SU-DHL-6 (cell line): ENCODE results near the gene IFIT5.

Experiments used
- H2AFZ ChIP-seq: fragments of 200-600 bp; sonication (generic); 2 replicates; pipeline ENCODE4 v1.6.1; 2014; ENCODE audit warnings: low read depth, mild to moderate bottlenecking, moderate library complexity, mixed read lengths, antibody characterized with exemption, low read length; ENCODE audit not compliant: severe bottlenecking
- H3F3A ChIP-seq: fragments of 200-600 bp; shearing (Covaris generic); 2 replicates; pipeline ENCODE4 v1.6.0; 2016; ENCODE audit warnings: antibody characterized with exemption, mild to moderate bottlenecking; ENCODE audit not compliant: insufficient read depth
- H3K27ac ChIP-seq: fragments of 200-600 bp; sonication (generic); 2 replicates; pipeline ENCODE4 v1.5.1; 2016; ENCODE audit warnings: low read depth, mild to moderate bottlenecking, low read length, moderate library complexity, mixed read lengths
- H3K27me3 ChIP-seq: fragments of 200-600 bp; sonication (generic), shearing (Covaris generic); 2 replicates; pipeline ENCODE4 v1.6.0; 2014; ENCODE audit warnings: mild to moderate bottlenecking, low read length
- H3K36me3 ChIP-seq: fragments of 200-600 bp; sonication (generic); 2 replicates; pipeline ENCODE4 v1.6.1; 2014; ENCODE audit warnings: mild to moderate bottlenecking, low read length, mixed read lengths
- H3K4me2 ChIP-seq: fragments of 300-600, 200-600 bp; shearing (Covaris generic), sonication (generic); 2 replicates; pipeline ENCODE4 v1.6.0; 2014; ENCODE audit warnings: low read length, low read depth, mild to moderate bottlenecking; ENCODE audit not compliant: poor library complexity, severe bottlenecking
- H3K4me3 ChIP-seq: fragments of 200-600 bp; sonication (generic); 2 replicates; pipeline ENCODE4 v1.5.1; 2014; ENCODE audit warnings: antibody characterized with exemption, low read length, mild to moderate bottlenecking, mixed read lengths; ENCODE audit not compliant: insufficient read depth, poor library complexity, severe bottlenecking
- H3K79me2 ChIP-seq: fragments of 200-600 bp; sonication (generic); 2 replicates; pipeline ENCODE4 v1.6.1; 2014; ENCODE audit warnings: mild to moderate bottlenecking, low read length, moderate library complexity; ENCODE audit not compliant: insufficient read depth
- H3K9ac ChIP-seq: fragments of 200-600 bp; sonication (generic); 2 replicates; pipeline ENCODE4 v1.7.0; 2014; ENCODE audit warnings: mild to moderate bottlenecking, low read length
- H3K9me2 ChIP-seq: fragments of 200-600 bp; sonication (generic); replicated peaks from 2 replicates; pipeline ENCODE4 v1.6.1; 2014; ENCODE audit warnings: low read length; ENCODE audit not compliant: insufficient read depth
- H3K9me3 ChIP-seq: fragments of 200-600 bp; sonication (generic); 2 replicates; pipeline ENCODE4 v1.6.1; 2014; ENCODE audit warnings: low read length, mixed read lengths; ENCODE audit not compliant: insufficient read depth
- H4K20me1 ChIP-seq: fragments of 200-600 bp; sonication (generic); 2 replicates; pipeline ENCODE4 v1.6.1; 2014; ENCODE audit warnings: low read depth, mild to moderate bottlenecking, antibody characterized with exemption, low read length, moderate library complexity, mixed read lengths
- CTCF ChIP-seq: fragments of 200-600 bp; sonication (generic); IDR thresholded peaks from one replicate; pipeline ENCODE4 v1.5.1; 2017; ENCODE audit warnings: antibody characterized with exemption, mild to moderate bottlenecking, low read length, moderate library complexity; ENCODE audit not compliant: insufficient read depth, poor library complexity, severe bottlenecking
- EZH2phosphoT487 ChIP-seq: fragments of 200-600 bp; sonication (generic), shearing (Covaris generic); conservative IDR thresholded peaks from 2 replicates; pipeline ENCODE4 v1.6.1; 2018; ENCODE audit warnings: mild to moderate bottlenecking, antibody characterized with exemption, low read length, moderate library complexity, mixed read lengths

IFIT5 gene

GRCh38 chr10:89425000-89425399 lies 10.6 kb downstream of the IFIT5 start:
- Histone ChIP-seq H3K9me2 (no peaks in the 10 kb centered on the region), H3K9ac (no peak overlapping the region), H3K27ac (no peak overlapping the region), H3K4me3 (no peak overlapping the region), H2AFZ (no peak overlapping the region), H3K27me3 (no peaks in the 10 kb centered on the region), H4K20me1 (no peaks in the 10 kb centered on the region), H3K4me2 (no peak overlapping the region), H3K79me2 (no peaks in the 10 kb centered on the region), H3K36me3 (no peaks in the 10 kb centered on the region), H3K9me3 (no peaks in the 10 kb centered on the region), H3F3A (no peaks in the 10 kb centered on the region)
- no peak for TF ChIP-seq CTCF
- no peak for TF ChIP-seq EZH2phosphoT487

- H3K4me2 ChIP-seq = no peak overlapping the region
- no peak overlapping the region for H3K9ac ChIP-seq
- H2AFZ ChIP-seq = no peak overlapping the region
- H3K27ac ChIP-seq = no peak overlapping the region
- no peaks in the 10 kb centered on the region for H4K20me1 ChIP-seq
- H3F3A ChIP-seq = no peaks in the 10 kb centered on the region
- H3K27me3 ChIP-seq = no peaks in the 10 kb centered on the region
- no peaks in the 10 kb centered on the region for H3K36me3 ChIP-seq
- no peaks in the 10 kb centered on the region for H3K9me2 ChIP-seq
- TF ChIP-seq EZH2phosphoT487 (no peak), CTCF (peak; percentile 52)
- no peaks in the 10 kb centered on the region for H3K79me2 ChIP-seq
- H3K4me3 ChIP-seq = no peak overlapping the region
- H3K9me3 ChIP-seq = no peaks in the 10 kb centered on the region
Measured at GRCh38 chr10:89426230-89426868, 12.0 kb downstream of the IFIT5 start.

- Histone ChIP-seq H3K4me3 (no peak overlapping the region), H2AFZ (no peak overlapping the region), H3K9me3 (no peaks in the 10 kb centered on the region), H3K27me3 (no peaks in the 10 kb centered on the region), H3K4me2 (no peak overlapping the region), H3K27ac (no peak overlapping the region), H4K20me1 (no peaks in the 10 kb centered on the region), H3K79me2 (no peaks in the 10 kb centered on the region), H3F3A (no peaks in the 10 kb centered on the region), H3K9ac (no peak overlapping the region), H3K36me3 (no peaks in the 10 kb centered on the region), H3K9me2 (no peaks in the 10 kb centered on the region)
- TF ChIP-seq CTCF (no peak), EZH2phosphoT487 (no peak)
Measured at GRCh38 chr10:89427629-89428028, 13.3 kb downstream of the IFIT5 start.
